ENCODE data around the gene ARL15.

Gene ARL15

GRCh38 chr5:53934151-53934820 lies 376.1 kb downstream of the ARL15 start:
- no peaks in the 10 kb centered on the region for H3K4me1 ChIP-seq
- no peaks in the 10 kb centered on the region for H3K36me3 ChIP-seq (ENCODE audit: control insufficient read depth, insufficient read depth, low read length)
- no peak overlapping the region for H2AFZ ChIP-seq
- TF ChIP-seq CTCF (IDR thresholded peaks at IDR 0.05) = no peak
- no peaks in the 10 kb centered on the region for H3K79me2 ChIP-seq
- H3K4me3 ChIP-seq (ENCODE audit: low read depth, low read length) = no peak overlapping the region
- H3K9ac ChIP-seq = no peak overlapping the region
- H3K9me3 ChIP-seq (ENCODE audit: control insufficient read depth, low read length) = no peaks in the 10 kb centered on the region
- H3K27ac ChIP-seq = no peak overlapping the region
- H3K27me3 ChIP-seq (ENCODE audit: control insufficient read depth, insufficient read depth, low read length) = no peaks in the 10 kb centered on the region
- no peak overlapping the region for H3K4me2 ChIP-seq (ENCODE audit: low read length)

GRCh38 chr5:53932351-53932750 lies 378.0 kb downstream of the ARL15 start:
- no peaks in the 10 kb centered on the region for H3K9me3 ChIP-seq (ENCODE audit: control insufficient read depth, low read length)
- no peak overlapping the region for H3K9ac ChIP-seq
- no peak overlapping the region for H2AFZ ChIP-seq
- no peak overlapping the region for H3K4me3 ChIP-seq (ENCODE audit: low read depth, low read length)
- H3K4me1 ChIP-seq = no peaks in the 10 kb centered on the region
- no peak overlapping the region for H3K4me2 ChIP-seq (ENCODE audit: low read length)
- no peak for TF ChIP-seq CTCF (IDR thresholded peaks at IDR 0.05)
- no peaks in the 10 kb centered on the region for H3K79me2 ChIP-seq
- no peaks in the 10 kb centered on the region for H3K27me3 ChIP-seq (ENCODE audit: control insufficient read depth, insufficient read depth, low read length)
- H3K27ac ChIP-seq = no peak overlapping the region
- H3K36me3 ChIP-seq (ENCODE audit: control insufficient read depth, insufficient read depth, low read length) = no peaks in the 10 kb centered on the region

- H3K4me3 ChIP-seq (ENCODE audit: low read depth, low read length) = no peak overlapping the region
- H3K27me3 ChIP-seq (ENCODE audit: control insufficient read depth, insufficient read depth, low read length) = no peaks in the 10 kb centered on the region
- no peak overlapping the region for H3K4me2 ChIP-seq (ENCODE audit: low read length)
- no peak overlapping the region for H3K27ac ChIP-seq
- H3K79me2 ChIP-seq = no peaks in the 10 kb centered on the region
- H2AFZ ChIP-seq = no peak overlapping the region
- no peaks in the 10 kb centered on the region for H3K36me3 ChIP-seq (ENCODE audit: control insufficient read depth, insufficient read depth, low read length)
- no peaks in the 10 kb centered on the region for H3K4me1 ChIP-seq
- H3K9me3 ChIP-seq (ENCODE audit: control insufficient read depth, low read length) = no peaks in the 10 kb centered on the region
- H3K9ac ChIP-seq = no peak overlapping the region
- no peak for TF ChIP-seq CTCF (IDR thresholded peaks at IDR 0.05)
These were observed 379.9 kb downstream of the ARL15 start for GRCh38 chr5:53930457-53930856.

GRCh38 chr5:53929570-53929969 lies 380.8 kb downstream of the ARL15 start:
- H3K4me2 ChIP-seq (ENCODE audit: low read length) = no peak overlapping the region
- no peak for TF ChIP-seq CTCF (IDR thresholded peaks at IDR 0.05)
- H3K36me3 ChIP-seq (ENCODE audit: control insufficient read depth, insufficient read depth, low read length) = no peaks in the 10 kb centered on the region
- H3K27ac ChIP-seq = no peak overlapping the region
- H3K27me3 ChIP-seq (ENCODE audit: control insufficient read depth, insufficient read depth, low read length) = no peaks in the 10 kb centered on the region
- no peaks in the 10 kb centered on the region for H3K79me2 ChIP-seq
- no peak overlapping the region for H2AFZ ChIP-seq
- no peak overlapping the region for H3K9ac ChIP-seq
- H3K4me3 ChIP-seq (ENCODE audit: low read depth, low read length) = no peak overlapping the region
- no peaks in the 10 kb centered on the region for H3K9me3 ChIP-seq (ENCODE audit: control insufficient read depth, low read length)
- no peaks in the 10 kb centered on the region for H3K4me1 ChIP-seq

GRCh38 chr5:53929152-53929551 lies 381.2 kb downstream of the ARL15 start:
- H3K4me1 ChIP-seq = no peaks in the 10 kb centered on the region
- H3K27me3 ChIP-seq (ENCODE audit: control insufficient read depth, insufficient read depth, low read length) = no peaks in the 10 kb centered on the region
- H3K9ac ChIP-seq = no peak overlapping the region
- no peak for TF ChIP-seq CTCF (IDR thresholded peaks at IDR 0.05)
- no peak overlapping the region for H2AFZ ChIP-seq
- H3K9me3 ChIP-seq (ENCODE audit: control insufficient read depth, low read length) = no peaks in the 10 kb centered on the region
- no peaks in the 10 kb centered on the region for H3K36me3 ChIP-seq (ENCODE audit: control insufficient read depth, insufficient read depth, low read length)
- H3K27ac ChIP-seq = no peak overlapping the region
- H3K4me2 ChIP-seq (ENCODE audit: low read length) = no peak overlapping the region
- no peaks in the 10 kb centered on the region for H3K79me2 ChIP-seq
- H3K4me3 ChIP-seq (ENCODE audit: low read depth, low read length) = no peak overlapping the region

Measured in parathyroid adenoma (tissue), 2 donors.